Astrocyte (in vitro differentiated cells and primary cell): Measurements from ENCODE around the gene TMEM95. TPM values are rescaled to one million over a fixed set of nuclear protein-coding genes. Genes with fewer than 3 reads are reported as not detected.

Experiments
- DNase-seq: peaks from one replicate; pipeline ENCODE4 v3.0.0-alpha.2; 2010; ENCODE audit warnings: low read depth
- FAIRE-seq: peaks from 2 replicates; lab custom pipeline; 2011; peaks lifted over from hg19 to GRCh38; lab: Jason Lieb, UNC
- H2AFZ ChIP-seq: 2 replicates; pipeline ENCODE4 v1.6.0; 2012; ENCODE audit warnings: low read depth, low read length, inconsistent platforms
- H3K27ac ChIP-seq: 2 replicates; pipeline ENCODE4 v1.5.1; 2011; ENCODE audit warnings: low read depth, low read length, inconsistent platforms
- H3K27me3 ChIP-seq: 2 replicates; pipeline ENCODE4 v1.6.0; 2011; ENCODE audit warnings: low read length, inconsistent platforms; ENCODE audit not compliant: insufficient read depth
- H3K36me3 ChIP-seq: 2 replicates; pipeline ENCODE4 v1.5.1; 2011; ENCODE audit warnings: low read length, inconsistent platforms; ENCODE audit not compliant: insufficient read depth
- H3K4me1 ChIP-seq: 2 replicates; pipeline ENCODE4 v1.5.1; 2011; ENCODE audit warnings: low read length, inconsistent platforms; ENCODE audit not compliant: insufficient read depth
- H3K4me2 ChIP-seq: 2 replicates; pipeline ENCODE4 v1.6.0; 2012; ENCODE audit warnings: low read length, inconsistent platforms
- H3K4me3 ChIP-seq: 2 replicates; pipeline ENCODE4 v1.5.1; 2011; ENCODE audit warnings: low read depth, mild to moderate bottlenecking, low read length, inconsistent platforms; ENCODE audit not compliant: insufficient read depth
- H3K79me2 ChIP-seq: 2 replicates; pipeline ENCODE4 v1.6.0; 2012; ENCODE audit warnings: mild to moderate bottlenecking, low read length, inconsistent platforms; ENCODE audit not compliant: insufficient read depth
- H3K9ac ChIP-seq: 2 replicates; pipeline ENCODE4 v1.6.0; 2012; ENCODE audit warnings: mild to moderate bottlenecking, low read length, inconsistent platforms
- H3K9me3 ChIP-seq: 2 replicates; pipeline ENCODE4 v1.5.1; 2012; ENCODE audit warnings: low read depth, mild to moderate bottlenecking, low read length, inconsistent platforms; ENCODE audit not compliant: insufficient read depth
- H4K20me1 ChIP-seq: 2 replicates; pipeline ENCODE4 v1.6.0; 2012; ENCODE audit warnings: low read length, inconsistent platforms; ENCODE audit not compliant: insufficient read depth
- H3K27ac Mint-ChIP-seq: one replicate; pipeline ENCODE4 v1.8.0; 2021; ENCODE audit warnings: mild to moderate bottlenecking, mixed read lengths; ENCODE audit not compliant: unreplicated experiment
- H3K27me3 Mint-ChIP-seq: one replicate; pipeline ENCODE4 v1.8.0; 2021; ENCODE audit warnings: low read depth, mixed read lengths; ENCODE audit not compliant: unreplicated experiment
- H3K36me3 Mint-ChIP-seq: one replicate; pipeline ENCODE4 v1.8.0; 2021; ENCODE audit warnings: low read depth, mixed read lengths; ENCODE audit not compliant: unreplicated experiment
- H3K4me1 Mint-ChIP-seq: one replicate; pipeline ENCODE4 v1.8.0; 2021; ENCODE audit warnings: low read depth, mixed read lengths; ENCODE audit not compliant: unreplicated experiment
- H3K4me3 Mint-ChIP-seq: one replicate; pipeline ENCODE4 v1.8.0; 2021; ENCODE audit warnings: mild to moderate bottlenecking, moderate library complexity, mixed read lengths; ENCODE audit not compliant: unreplicated experiment
- H3K9me3 Mint-ChIP-seq: one replicate; pipeline ENCODE4 v1.8.0; 2021; ENCODE audit warnings: mild to moderate bottlenecking, mixed read lengths; ENCODE audit not compliant: unreplicated experiment
- EZH2 ChIP-seq: IDR thresholded peaks from 2 replicates; pipeline ENCODE4 v1.6.1; 2012; ENCODE audit warnings: mild to moderate bottlenecking, low read length, inconsistent platforms; ENCODE audit not compliant: insufficient read depth
- total RNA-seq: library from RNA; stranded (reverse); gene quantifications from 2 replicates; pipeline ENCODE4 v1.2.1, GENCODE V29; 2021
- TF ChIP-seq, protein P1 (sequence below): IDR thresholded peaks from 2 replicates; pipeline ENCODE4 v1.5.1; 2011; ENCODE audit warnings: low read depth, mild to moderate bottlenecking, inconsistent platforms, low read length, moderate library complexity; ENCODE audit not compliant: insufficient read depth

The TMEM95 gene
- total RNA-seq, 1 donor from 2014 or later, result 0.30 TPM

DNA sequence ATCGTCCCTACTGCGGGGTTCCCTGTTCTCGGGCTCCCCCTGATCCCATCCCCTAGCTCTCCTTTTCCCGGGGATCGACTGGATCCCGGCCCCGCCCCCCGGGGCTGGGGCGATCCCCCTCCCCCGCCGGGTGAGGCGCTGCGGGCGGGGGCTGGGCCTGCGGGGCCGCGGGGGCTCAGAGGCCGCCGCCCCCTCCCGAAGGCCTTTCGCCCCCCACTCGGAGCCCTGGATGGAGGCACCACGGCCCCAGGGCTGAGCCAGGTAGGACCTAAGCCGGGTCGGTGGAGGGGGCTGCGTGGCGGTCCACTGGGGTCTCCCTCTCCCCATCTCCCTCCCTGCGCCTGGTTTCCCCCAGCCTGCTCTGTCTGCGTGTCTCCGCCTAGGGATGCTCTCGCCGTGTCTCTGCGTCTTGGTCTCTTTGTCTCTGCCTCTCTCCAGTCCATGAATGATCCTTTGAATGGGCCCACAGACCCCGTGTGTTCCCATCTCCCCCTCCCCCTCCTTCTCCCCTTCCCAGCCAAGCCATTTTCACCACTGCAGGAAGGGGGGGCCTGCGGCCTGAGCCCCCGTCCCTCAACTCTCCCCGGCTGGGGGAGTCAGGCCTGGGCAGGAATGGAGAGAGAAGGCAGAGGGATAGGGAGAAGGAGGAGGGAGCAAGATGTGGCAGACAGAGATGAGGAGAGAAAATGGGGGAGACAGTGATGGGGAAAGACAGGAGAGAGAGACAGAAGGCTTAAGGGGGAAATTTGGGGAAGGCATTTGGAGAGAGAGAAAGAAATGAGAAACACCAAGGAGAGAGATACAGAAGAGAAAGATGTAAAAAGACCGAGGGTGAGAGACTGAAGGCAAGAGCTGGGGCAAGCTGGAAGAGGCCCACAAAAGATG, 50.6 kb downstream of the TMEM95 start:
- Mint-ChIP-seq H3K4me3 (peak overlapping the region; percentile 96), H3K4me1 (peaks cover 18% of the 10 kb centered on the region), H3K9me3 (no peaks in the 10 kb centered on the region), H3K27me3 (no peaks in the 10 kb centered on the region), H3K36me3 (peaks cover 15% of the 10 kb centered on the region), H3K27ac (peak overlapping the region; percentile 78)
- Histone ChIP-seq H2AFZ (peak overlapping the region; percentile 75), H3K27ac (peak overlapping the region; percentile 14), H3K4me1 (peaks cover 13% of the 10 kb centered on the region), H3K79me2 (peaks cover 24% of the 10 kb centered on the region), H3K4me2 (peak overlapping the region; percentile 97), H3K36me3 (peaks cover 3% of the 10 kb centered on the region), H3K27me3 (no peaks in the 10 kb centered on the region), H4K20me1 (peaks cover 24% of the 10 kb centered on the region), H3K9ac (peak overlapping the region; percentile 84), H3K4me3 (peak overlapping the region; percentile 72), H3K9me3 (no peaks in the 10 kb centered on the region)
- TF ChIP-seq EZH2, result no peak
- TF ChIP-seq, protein P1, sequence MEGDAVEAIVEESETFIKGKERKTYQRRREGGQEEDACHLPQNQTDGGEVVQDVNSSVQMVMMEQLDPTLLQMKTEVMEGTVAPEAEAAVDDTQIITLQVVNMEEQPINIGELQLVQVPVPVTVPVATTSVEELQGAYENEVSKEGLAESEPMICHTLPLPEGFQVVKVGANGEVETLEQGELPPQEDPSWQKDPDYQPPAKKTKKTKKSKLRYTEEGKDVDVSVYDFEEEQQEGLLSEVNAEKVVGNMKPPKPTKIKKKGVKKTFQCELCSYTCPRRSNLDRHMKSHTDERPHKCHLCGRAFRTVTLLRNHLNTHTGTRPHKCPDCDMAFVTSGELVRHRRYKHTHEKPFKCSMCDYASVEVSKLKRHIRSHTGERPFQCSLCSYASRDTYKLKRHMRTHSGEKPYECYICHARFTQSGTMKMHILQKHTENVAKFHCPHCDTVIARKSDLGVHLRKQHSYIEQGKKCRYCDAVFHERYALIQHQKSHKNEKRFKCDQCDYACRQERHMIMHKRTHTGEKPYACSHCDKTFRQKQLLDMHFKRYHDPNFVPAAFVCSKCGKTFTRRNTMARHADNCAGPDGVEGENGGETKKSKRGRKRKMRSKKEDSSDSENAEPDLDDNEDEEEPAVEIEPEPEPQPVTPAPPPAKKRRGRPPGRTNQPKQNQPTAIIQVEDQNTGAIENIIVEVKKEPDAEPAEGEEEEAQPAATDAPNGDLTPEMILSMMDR, result no peak
- DNase-seq (no peak), FAIRE-seq (no peak)

DNA sequence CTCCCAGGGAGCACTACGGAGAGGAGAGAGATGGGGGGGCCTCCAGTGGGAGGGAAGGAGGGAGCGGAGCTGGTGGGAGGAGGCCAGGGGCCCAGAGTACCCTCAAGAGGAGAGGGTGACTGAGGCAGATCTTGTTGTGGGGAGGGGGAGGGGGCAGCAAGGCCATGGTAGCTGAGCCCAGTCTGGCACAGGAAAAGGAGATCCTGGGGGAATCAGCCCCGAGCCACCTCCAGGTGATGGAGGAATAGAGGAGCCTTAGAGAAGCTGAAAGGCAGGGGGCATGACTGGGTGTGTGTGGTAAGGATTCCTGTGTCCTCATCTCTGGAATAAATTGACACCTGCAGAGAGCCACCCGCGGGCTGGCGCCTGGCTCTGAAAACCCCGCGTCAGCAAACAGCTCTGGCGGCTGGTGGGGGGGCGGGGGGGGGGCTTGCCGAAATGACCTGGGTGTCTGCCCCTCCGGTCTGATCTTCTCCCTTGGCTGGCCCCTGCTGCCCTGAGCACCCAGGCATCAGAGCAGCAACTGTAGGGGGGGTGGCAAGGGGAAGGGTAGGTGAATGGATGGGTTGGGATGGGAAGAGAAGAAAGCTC, 51.4 kb downstream of the TMEM95 start:
- Histone ChIP-seq H3K27me3 (no peaks in the 10 kb centered on the region), H3K9ac (peak overlapping the region; percentile 84), H3K4me1 (peaks cover 13% of the 10 kb centered on the region), H3K4me2 (peak overlapping the region; percentile 97), H3K9me3 (no peaks in the 10 kb centered on the region), H2AFZ (no peak overlapping the region), H4K20me1 (peaks cover 25% of the 10 kb centered on the region), H3K79me2 (peaks cover 24% of the 10 kb centered on the region), H3K27ac (no peak overlapping the region), H3K4me3 (peak overlapping the region; percentile 72), H3K36me3 (peaks cover 3% of the 10 kb centered on the region)
- TF ChIP-seq, protein P1, result no peak
- TF ChIP-seq EZH2, result no peak
- FAIRE-seq (no peak), DNase-seq (no peak)
- Mint-ChIP-seq H3K4me3 (peak overlapping the region; percentile 96), H3K9me3 (no peaks in the 10 kb centered on the region), H3K36me3 (peaks cover 18% of the 10 kb centered on the region), H3K27me3 (no peaks in the 10 kb centered on the region), H3K27ac (no peak overlapping the region), H3K4me1 (peaks cover 14% of the 10 kb centered on the region)

Other genes starting within 250 kb of the TMEM95 start
- not detected in 2 replicates for gene ASGR2, start 240.3 kb upstream of the TMEM95 start, total RNA-seq
- gene ASGR1, start 175.8 kb upstream of the TMEM95 start, total RNA-seq, result 3.6 and 5.0 TPM in 2 replicates
- gene DLG4, start 135.3 kb upstream of the TMEM95 start, total RNA-seq, result 45.6 and 48.0 TPM in 2 replicates
- gene ACADVL, start 135.2 kb upstream of the TMEM95 start, total RNA-seq, result 354 and 399 TPM in 2 replicates
- 30.2 and 34.4 TPM in 2 replicates for gene DVL2, start 120.6 kb upstream of the TMEM95 start, total RNA-seq
- 78.0 and 89.5 TPM in 2 replicates for gene PHF23, start 115.7 kb upstream of the TMEM95 start, total RNA-seq
- 434 and 454 TPM in 2 replicates for gene GABARAP, start 112.7 kb upstream of the TMEM95 start, total RNA-seq
- gene CTDNEP1, start 103.4 kb upstream of the TMEM95 start, total RNA-seq, result 102 and 103 TPM in 2 replicates
- 24.9 and 25.4 TPM in 2 replicates for gene ELP5, start 102.9 kb upstream of the TMEM95 start, total RNA-seq
- 4.6 and 10.5 TPM in 2 replicates for gene CLDN7, start 92.7 kb upstream of the TMEM95 start, total RNA-seq
- gene SLC2A4, start 73.4 kb upstream of the TMEM95 start, total RNA-seq, result 0.30 TPM in 1 of 2 replicates, not detected in the other
- gene YBX2, start 60.5 kb upstream of the TMEM95 start, total RNA-seq, result 0.24 and 0.86 TPM in 2 replicates
- gene EIF5A, start 47.5 kb upstream of the TMEM95 start, total RNA-seq, result 841 and 915 TPM in 2 replicates
- 41.7 and 49.8 TPM in 2 replicates for gene GPS2, start 39.8 kb upstream of the TMEM95 start, total RNA-seq
- gene NEURL4, start 25.8 kb upstream of the TMEM95 start, total RNA-seq, result 32.5 and 32.6 TPM in 2 replicates
- gene ACAP1, start 18.6 kb upstream of the TMEM95 start, total RNA-seq, result 14.4 and 16.0 TPM in 2 replicates
- gene KCTD11, start 3.0 kb upstream of the TMEM95 start, total RNA-seq, result 31.6 and 41.4 TPM in 2 replicates
- 0.36 and 1.6 TPM in 2 replicates for gene TNK1, start 25.9 kb downstream of the TMEM95 start, total RNA-seq
- gene PLSCR3, start 39.4 kb downstream of the TMEM95 start, total RNA-seq, result 65.7 and 67.6 TPM in 2 replicates
- gene TMEM256, start 48.9 kb downstream of the TMEM95 start, total RNA-seq, result 45.7 and 52.9 TPM in 2 replicates
- gene NLGN2, start 52.7 kb downstream of the TMEM95 start, total RNA-seq, result 77.3 and 80.7 TPM in 2 replicates
- gene SPEM1, start 65.2 kb downstream of the TMEM95 start, total RNA-seq, result 0.23 TPM in 1 of 2 replicates, not detected in the other
- 0.14 and 0.17 TPM in 2 replicates for gene SPEM2, start 70.5 kb downstream of the TMEM95 start, total RNA-seq
- gene SPEM3, start 73.7 kb downstream of the TMEM95 start, total RNA-seq, result 0.07 TPM in 1 of 2 replicates, not detected in the other
- 10.7 and 11.8 TPM in 2 replicates for gene TMEM102, start 80.3 kb downstream of the TMEM95 start, total RNA-seq
- gene FGF11, start 84.4 kb downstream of the TMEM95 start, total RNA-seq, result 22.4 and 30.7 TPM in 2 replicates
- gene CHRNB1, start 89.9 kb downstream of the TMEM95 start, total RNA-seq, result 9.7 and 11.7 TPM in 2 replicates
- gene ZBTB4, start 124.5 kb downstream of the TMEM95 start, total RNA-seq, result 31.0 and 31.2 TPM in 2 replicates
- gene SLC35G6, start 126.3 kb downstream of the TMEM95 start, total RNA-seq, result not detected in 2 replicates
- gene POLR2A, start 129.2 kb downstream of the TMEM95 start, total RNA-seq, result 143 and 151 TPM in 2 replicates
- gene TNFSF12, start 193.9 kb downstream of the TMEM95 start, total RNA-seq, result 2.4 and 3.4 TPM in 2 replicates
- gene TNFSF13, start 203.6 kb downstream of the TMEM95 start, total RNA-seq, result 0.43 and 0.93 TPM in 2 replicates
- gene SENP3, start 206.8 kb downstream of the TMEM95 start, total RNA-seq, result 51.4 and 58.7 TPM in 2 replicates
- gene CD68, start 224.5 kb downstream of the TMEM95 start, total RNA-seq, result 4.4 and 6.2 TPM in 2 replicates
- 44.6 and 51.2 TPM in 2 replicates for gene MPDU1, start 228.7 kb downstream of the TMEM95 start, total RNA-seq
- gene SOX15, start 234.9 kb downstream of the TMEM95 start, total RNA-seq, result 1.7 and 4.0 TPM in 2 replicates